ENCODE data around the gene LRRC1.

- TF ChIP-seq POLR2AphosphoS5 (IDR thresholded peaks at IDR 0.05; ENCODE audit: borderline replicate concordance, low read depth, low read length) (no peak), EZH2 (IDR thresholded peaks at IDR 0.05) (no peak)
Observed at GRCh38 chr6:53926505-53926904, 131.7 kb downstream of the LRRC1 start.

Measured in SK-N-MC (cell line).